SK-N-SH (cell line): ENCODE results near the gene SLC2A3.
"Not testable (repeated sequence)": the region's sequence is repeated elsewhere in the genome, so short reads cannot be mapped to it uniquely, and the experiment has no call there.

Experiments
- CTCF ChIP-seq: fragments of 200-600 bp; sonication (generic); IDR thresholded peaks from 2 replicates; pipeline ENCODE4 v1.6.1; 2017; ENCODE audit warnings: antibody characterized with exemption, mild to moderate bottlenecking, moderate library complexity
- EP300 ChIP-seq, 2 experiments: IDR thresholded peaks; 2 replicates each; pipeline versions ENCODE4 v1.4.0 to v1.6.1; 2012; ENCODE audit warnings: borderline replicate concordance in 1 of 2, low read depth in 1 of 2, low read length in 1 of 2
- FOSL2 ChIP-seq: IDR thresholded peaks from 2 replicates; pipeline ENCODE4 v1.4.0; 2012; ENCODE audit warnings: low read depth, mild to moderate bottlenecking, moderate library complexity, borderline replicate concordance
- FOXM1 ChIP-seq: IDR thresholded peaks from 2 replicates; pipeline ENCODE4 v1.4.0; 2012; ENCODE audit warnings: low read depth, mild to moderate bottlenecking
- GABPA ChIP-seq: IDR thresholded peaks from 2 replicates; pipeline ENCODE4 v1.4.0; 2012; ENCODE audit warnings: low read depth, mild to moderate bottlenecking
- MAX ChIP-seq: IDR thresholded peaks from 2 replicates; pipeline ENCODE4 v1.4.0; 2012; ENCODE audit warnings: low read depth
- PBX3 ChIP-seq: IDR thresholded peaks from 2 replicates; pipeline ENCODE4; 2012
- POLR2AphosphoS5 ChIP-seq: IDR thresholded peaks from 2 replicates; pipeline ENCODE4 v1.6.1; 2012; ENCODE audit warnings: low read depth, low read length
- SMC3 ChIP-seq: IDR thresholded peaks from 2 replicates; pipeline ENCODE4 v1.6.1; 2012; ENCODE audit warnings: low read depth, low read length, improper control_type of control experiment
- TAF1 ChIP-seq: IDR thresholded peaks from 2 replicates; pipeline ENCODE4 v1.6.1; 2012; ENCODE audit warnings: low read depth, mild to moderate bottlenecking, low read length, moderate library complexity, borderline replicate concordance
- TEAD4 ChIP-seq: IDR thresholded peaks from 2 replicates; pipeline ENCODE4 v1.4.0; 2012; ENCODE audit warnings: mild to moderate bottlenecking, borderline replicate concordance; ENCODE audit not compliant: insufficient read depth
- USF2 ChIP-seq: fragments of 150-350 bp; IDR thresholded peaks from 2 replicates; pipeline ENCODE4 v1.6.1; 2017; ENCODE audit warnings: antibody characterized with exemption, low read length, low read depth, borderline replicate concordance
- YY1 ChIP-seq: IDR thresholded peaks from 2 replicates; pipeline ENCODE4 v1.4.0; 2012; ENCODE audit warnings: low read depth, mild to moderate bottlenecking

- TF ChIP-seq MAX; TAF1; CTCF; EP300 (IDR thresholded peaks at IDR 0.05; ENCODE audit: borderline replicate concordance in 1 of 2, low read depth in 1 of 2, low read length in 1 of 2); POLR2AphosphoS5; SMC3; GABPA; FOXM1; FOSL2; YY1; TEAD4; PBX3; USF2: not testable (repeated sequence)
Measured at GRCh38 chr12:7944760-7945159, 8.8 kb upstream of the SLC2A3 start.
